MM.1S (cell line): ENCODE measurements around the gene TSPAN4.

Experiments used
- DNase-seq: peaks from one replicate; pipeline ENCODE4 v3.0.0-alpha.2; 2015
- H2AFZ ChIP-seq: fragments of 300-600 bp; sonication (generic); 2 replicates; pipeline ENCODE4 v1.6.0; 2016; ENCODE audit warnings: antibody characterized with exemption, low read length
- H3F3A ChIP-seq: fragments of 300-600 bp; sonication (generic); 2 replicates; pipeline ENCODE4 v1.6.1; 2016; ENCODE audit warnings: mild to moderate bottlenecking, antibody characterized with exemption, low read length, moderate library complexity, mixed read lengths; ENCODE audit not compliant: insufficient read depth
- H3K27ac ChIP-seq: fragments of 300-600 bp; sonication (generic); 2 replicates; pipeline ENCODE4 v1.5.1; 2016; ENCODE audit warnings: mild to moderate bottlenecking, low read length
- H3K27me3 ChIP-seq: fragments of 300-600 bp; sonication (generic); replicated peaks from 2 replicates; pipeline ENCODE4 v1.6.0; 2016; ENCODE audit warnings: low read length; ENCODE audit not compliant: insufficient read depth
- H3K36me3 ChIP-seq: fragments of 300-600 bp; sonication (generic); replicated peaks from 2 replicates; pipeline ENCODE4 v1.6.1; 2016; ENCODE audit warnings: mild to moderate bottlenecking, low read length, mixed read lengths; ENCODE audit not compliant: insufficient read depth
- H3K4me1 ChIP-seq: fragments of 300-600 bp; sonication (generic); 2 replicates; pipeline ENCODE4 v1.6.1; 2016; ENCODE audit warnings: low read length, mixed read lengths
- H3K4me2 ChIP-seq: fragments of 300-600 bp; sonication (generic); 2 replicates; pipeline ENCODE4 v1.6.0; 2016; ENCODE audit warnings: low read depth, low read length
- H3K4me3 ChIP-seq: fragments of 300-600 bp; sonication (generic); 2 replicates; pipeline ENCODE4 v1.5.1; 2016; ENCODE audit warnings: low read length, mixed read lengths
- H3K79me2 ChIP-seq: fragments of 300-600 bp; sonication (generic); 2 replicates; pipeline ENCODE4 v1.6.1; 2016; ENCODE audit warnings: mixed run types, low read length, mixed read lengths
- H3K9ac ChIP-seq: fragments of 300-600 bp; sonication (generic); 2 replicates; pipeline ENCODE4 v1.6.1; 2016; ENCODE audit warnings: low read length, mixed read lengths
- H3K9me2 ChIP-seq: fragments of 300-600 bp; sonication (generic); replicated peaks from 2 replicates; pipeline ENCODE4 v1.6.1; 2016; ENCODE audit warnings: mild to moderate bottlenecking, low read length, mixed read lengths; ENCODE audit not compliant: insufficient read depth
- H3K9me3 ChIP-seq: fragments of 300-600 bp; sonication (generic); replicated peaks from 2 replicates; pipeline ENCODE4 v1.6.1; 2016; ENCODE audit warnings: mild to moderate bottlenecking, low read length, mixed read lengths; ENCODE audit not compliant: insufficient read depth
- H4K20me1 ChIP-seq: fragments of 300-600 bp; sonication (generic); 2 replicates; pipeline ENCODE4 v1.6.1; 2016; ENCODE audit warnings: mild to moderate bottlenecking, low read length, moderate library complexity, mixed read lengths; ENCODE audit not compliant: insufficient read depth
- EZH2 ChIP-seq: fragments of 300-600 bp; sonication (generic); optimal IDR thresholded peaks from 2 replicates; pipeline ENCODE3; 2017; ENCODE audit warnings: low read depth, mild to moderate bottlenecking, antibody characterized with exemption, low read length, mixed read lengths
- EZH2phosphoT487 ChIP-seq: fragments of 300-600 bp; sonication (generic); IDR thresholded peaks from 2 replicates; pipeline ENCODE4 v1.6.1; 2018; ENCODE audit warnings: antibody characterized with exemption, low read length
- TF ChIP-seq, protein P1 (sequence below): fragments of 300-600 bp; sonication (generic); IDR thresholded peaks from 2 replicates; pipeline ENCODE4 v1.5.1; 2016; ENCODE audit warnings: antibody characterized with exemption, low read length, mixed read lengths

TSPAN4 gene

DNA sequence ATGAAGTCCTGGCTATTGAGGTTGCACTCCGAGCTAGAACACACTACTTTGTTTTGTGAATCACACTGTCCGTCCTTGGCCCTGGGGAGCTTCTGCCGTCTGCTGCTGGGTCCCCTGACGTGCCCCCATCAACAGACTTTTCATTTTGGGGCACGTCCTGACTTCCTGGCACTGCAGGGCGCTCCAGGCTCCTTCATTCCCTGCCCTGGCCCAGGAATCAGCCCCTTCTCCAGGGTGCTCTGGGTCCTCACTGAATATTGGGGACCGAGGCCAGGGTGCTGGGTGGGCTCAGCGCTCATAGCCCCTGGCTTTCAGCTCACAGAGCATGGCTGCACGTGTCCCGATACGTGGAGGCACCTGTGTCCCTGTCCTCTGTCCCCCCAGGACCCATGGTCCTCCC lies 22.2 kb downstream of the TSPAN4 start:
- Histone ChIP-seq H3K4me1 (no peaks in the 10 kb centered on the region), H3K79me2 (no peaks in the 10 kb centered on the region), H3K36me3 (no peaks in the 10 kb centered on the region), H3K27ac (no peak overlapping the region), H3K9me2 (no peaks in the 10 kb centered on the region), H3K4me2 (no peak overlapping the region), H3K9me3 (no peaks in the 10 kb centered on the region), H3K9ac (no peak overlapping the region), H4K20me1 (no peaks in the 10 kb centered on the region), H3K4me3 (no peak overlapping the region), H2AFZ (no peak overlapping the region), H3F3A (no peaks in the 10 kb centered on the region), H3K27me3 (peaks cover 36% of the 10 kb centered on the region)
- TF ChIP-seq EZH2: no peak
- TF ChIP-seq EZH2phosphoT487: no peak
- TF ChIP-seq, protein P1, sequence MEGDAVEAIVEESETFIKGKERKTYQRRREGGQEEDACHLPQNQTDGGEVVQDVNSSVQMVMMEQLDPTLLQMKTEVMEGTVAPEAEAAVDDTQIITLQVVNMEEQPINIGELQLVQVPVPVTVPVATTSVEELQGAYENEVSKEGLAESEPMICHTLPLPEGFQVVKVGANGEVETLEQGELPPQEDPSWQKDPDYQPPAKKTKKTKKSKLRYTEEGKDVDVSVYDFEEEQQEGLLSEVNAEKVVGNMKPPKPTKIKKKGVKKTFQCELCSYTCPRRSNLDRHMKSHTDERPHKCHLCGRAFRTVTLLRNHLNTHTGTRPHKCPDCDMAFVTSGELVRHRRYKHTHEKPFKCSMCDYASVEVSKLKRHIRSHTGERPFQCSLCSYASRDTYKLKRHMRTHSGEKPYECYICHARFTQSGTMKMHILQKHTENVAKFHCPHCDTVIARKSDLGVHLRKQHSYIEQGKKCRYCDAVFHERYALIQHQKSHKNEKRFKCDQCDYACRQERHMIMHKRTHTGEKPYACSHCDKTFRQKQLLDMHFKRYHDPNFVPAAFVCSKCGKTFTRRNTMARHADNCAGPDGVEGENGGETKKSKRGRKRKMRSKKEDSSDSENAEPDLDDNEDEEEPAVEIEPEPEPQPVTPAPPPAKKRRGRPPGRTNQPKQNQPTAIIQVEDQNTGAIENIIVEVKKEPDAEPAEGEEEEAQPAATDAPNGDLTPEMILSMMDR: no peak
- DNase-seq: no peak

DNA sequence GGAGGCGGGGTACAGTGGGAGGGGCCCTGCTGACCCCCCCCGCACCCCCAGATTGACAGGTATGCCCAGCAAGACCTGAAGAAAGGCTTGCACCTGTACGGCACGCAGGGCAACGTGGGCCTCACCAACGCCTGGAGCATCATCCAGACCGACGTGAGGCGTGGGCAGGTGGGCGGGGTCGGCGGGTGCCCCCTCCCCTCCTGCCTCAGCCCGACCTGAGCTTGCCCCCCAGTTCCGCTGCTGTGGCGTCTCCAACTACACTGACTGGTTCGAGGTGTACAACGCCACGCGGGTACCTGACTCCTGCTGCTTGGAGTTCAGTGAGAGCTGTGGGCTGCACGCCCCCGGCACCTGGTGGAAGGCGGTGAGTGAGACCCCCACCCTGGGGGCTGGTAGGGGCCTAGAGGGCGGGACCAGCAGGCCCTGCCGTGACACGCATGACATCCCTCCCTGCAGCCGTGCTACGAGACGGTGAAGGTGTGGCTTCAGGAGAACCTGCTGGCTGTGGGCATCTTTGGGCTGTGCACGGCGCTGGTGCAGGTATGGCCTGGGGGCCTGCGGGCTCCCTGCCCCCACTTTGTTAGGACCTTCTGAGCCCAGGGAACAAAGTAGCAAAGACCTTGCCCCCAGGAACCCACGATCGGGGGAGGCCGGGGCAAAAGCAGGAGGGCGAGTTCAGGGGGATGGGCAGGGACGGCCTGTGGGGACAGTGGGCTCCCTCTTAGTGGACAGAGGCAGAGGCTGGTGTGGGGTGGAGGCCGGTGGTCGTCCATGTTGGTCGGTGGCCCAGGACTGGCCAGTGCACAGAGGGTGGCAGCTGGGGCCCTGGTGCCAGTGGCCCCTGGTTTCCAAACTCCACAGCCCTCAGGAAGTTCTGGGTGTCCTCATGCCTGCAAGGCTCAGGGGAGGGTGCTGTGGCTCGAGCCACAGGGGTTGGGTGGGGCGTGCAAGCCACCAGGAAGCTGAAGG lies 23.1 kb downstream of the TSPAN4 start:
- no peak overlapping the region for H3K4me3 ChIP-seq
- no peaks in the 10 kb centered on the region for H3K9me2 ChIP-seq
- no peaks in the 10 kb centered on the region for H3K79me2 ChIP-seq
- H3F3A ChIP-seq: no peaks in the 10 kb centered on the region
- no peak for DNase-seq
- no peak overlapping the region for H3K27ac ChIP-seq
- no peak overlapping the region for H3K9ac ChIP-seq
- TF ChIP-seq EZH2phosphoT487 (no peak), EZH2 (no peak)
- TF ChIP-seq, protein P1: no peak
- no peak overlapping the region for H3K4me2 ChIP-seq
- H3K9me3 ChIP-seq: no peaks in the 10 kb centered on the region
- no peak overlapping the region for H2AFZ ChIP-seq
- no peaks in the 10 kb centered on the region for H3K4me1 ChIP-seq
- no peaks in the 10 kb centered on the region for H4K20me1 ChIP-seq
- H3K27me3 ChIP-seq: peaks cover 27% of the 10 kb centered on the region
- no peaks in the 10 kb centered on the region for H3K36me3 ChIP-seq

- Histone ChIP-seq H3K27ac (no peak overlapping the region), H3K9me3 (no peaks in the 10 kb centered on the region), H3K9me2 (no peaks in the 10 kb centered on the region), H2AFZ (no peak overlapping the region), H3K27me3 (peaks cover 22% of the 10 kb centered on the region), H3F3A (no peaks in the 10 kb centered on the region), H3K79me2 (no peaks in the 10 kb centered on the region), H3K4me2 (no peak overlapping the region), H3K4me3 (no peak overlapping the region), H4K20me1 (no peaks in the 10 kb centered on the region), H3K4me1 (no peaks in the 10 kb centered on the region), H3K36me3 (no peaks in the 10 kb centered on the region), H3K9ac (no peak overlapping the region)
- DNase-seq: no peak
- TF ChIP-seq EZH2phosphoT487 (no peak), EZH2 (no peak)
- TF ChIP-seq, protein P1: no peak
Measured at GRCh38 chr11:866481-866880, 23.8 kb downstream of the TSPAN4 start.
